ENCODE results near the gene PGGHG.

GRCh38 chr11:253160-253885 lies 35.6 kb upstream of the PGGHG start:
- TF ChIP-seq NCOA5 (CRISPR knock-in tag; IDR thresholded peaks at IDR 0.05) (no peak), ZKSCAN8 (CRISPR knock-in tag; IDR thresholded peaks at IDR 0.05; ENCODE audit: borderline replicate concordance) (no peak), CREB1 (IDR thresholded peaks at IDR 0.05) (no peak), CREB1 (CRISPR knock-in tag; IDR thresholded peaks at IDR 0.05) (no peak), MXD3 (CRISPR knock-in tag; IDR thresholded peaks at IDR 0.05) (no peak), SAP130 (CRISPR knock-in tag; IDR thresholded peaks at IDR 0.05; ENCODE audit: low read depth) (no peak), POLR2A (IDR thresholded peaks at IDR 0.05; ENCODE audit: insufficient read depth in 1 of 2, low read depth in 2 of 2, low read length in 2 of 2) (no peak), SRY (CRISPR knock-in tag; IDR thresholded peaks at IDR 0.05) (no peak), CHD2 (IDR thresholded peaks at IDR 0.05; ENCODE audit: low read depth, low read length) (no peak), SRF (IDR thresholded peaks at IDR 0.05; ENCODE audit: low read depth, low read length) (no peak)
